Kidney (tissue), 14 donors: ENCODE data around the gene CCDC196. TPM values are rescaled to one million over a fixed set of nuclear protein-coding genes. Genes with fewer than 3 reads are reported as not detected.

Experiments used
- DNase-seq, 5 donors: peaks; one replicate each; pipeline ENCODE4 v3.0.0-alpha.2; 2013 to 2020
- FAIRE-seq: peaks from 2 replicates; lab custom pipeline; 2012; peaks lifted over from hg19 to GRCh38; lab: Jason Lieb, UNC
- H3K27ac ChIP-seq, 2 donors: one replicate each; pipeline ENCODE4 v1.7.0; 2013; ENCODE audit warnings: low read depth in 2 of 2, low read length in 2 of 2, inconsistent platforms in 1 of 2
- H3K27me3 ChIP-seq: one replicate; pipeline ENCODE4 v1.7.1; 2013; ENCODE audit warnings: low read length, inconsistent platforms; ENCODE audit not compliant: control insufficient read depth, insufficient read depth
- H3K36me3 ChIP-seq, 3 donors: one replicate each; pipeline versions ENCODE4 v1.7.0 to v1.7.1; 2013; ENCODE audit warnings: low read length in 3 of 3, control low read depth in 1 of 3, inconsistent platforms in 1 of 3; ENCODE audit not compliant: insufficient read depth in 3 of 3, control insufficient read depth in 2 of 3
- H3K4me1 ChIP-seq, 3 donors: one replicate each; pipeline versions ENCODE4 v1.7.0 to v1.7.1; 2013; ENCODE audit warnings: low read length in 3 of 3, inconsistent platforms in 1 of 3, low read depth in 1 of 3; ENCODE audit not compliant: control insufficient read depth in 2 of 3, insufficient read depth in 2 of 3
- H3K4me3 ChIP-seq, 3 donors: one replicate each; pipeline versions ENCODE4 v1.7.0 to v1.8.1; 2013; ENCODE audit warnings: low read length in 3 of 3, control low read depth in 1 of 3, inconsistent platforms in 1 of 3
- H3K9ac ChIP-seq, 3 donors: one replicate each; pipeline versions ENCODE4 v1.7.0 to v1.7.1; 2013; ENCODE audit warnings: low read length in 3 of 3, control low read depth in 1 of 3, inconsistent platforms in 1 of 3
- H3K9me3 ChIP-seq, 3 donors: one replicate each; pipeline versions ENCODE4 v1.7.0 to v1.7.1; 2013; ENCODE audit warnings: low read length in 3 of 3, control low read depth in 1 of 3, inconsistent platforms in 1 of 3; ENCODE audit not compliant: control insufficient read depth in 2 of 3, insufficient read depth in 1 of 3
- intact Hi-C: fragments of 100-400 bp; cut with DNase I; formaldehyde crosslinking; loops from one replicate; pipeline ENCODE4 v1.11.1; 2022
- polyA plus RNA-seq: library from polyadenylated mRNA; stranded (reverse); fragments of 350-450 nt; fragmentation: Illumina TruSeq; extraction: RNeasy Lipid Tissue Mini Kit (QIAGEN cat#74804); gene quantifications from one replicate; pipeline ENCODE4 v1.2.3, GENCODE V29; 2014; ENCODE audit warnings: low read depth, low replicate concordance; ENCODE audit not compliant: insufficient read depth
- total RNA-seq: library from RNA; stranded (reverse); fragmentation: NEBNext Ultra II Directional; extraction: Animal tissue kit (Norgen Biotek cat#: 25700); gene quantifications from one replicate; pipeline ENCODE4 v1.2.1, GENCODE V29; 2021
- TF ChIP-seq, protein P1 (sequence below): IDR thresholded peaks from 3 replicates; pipeline ENCODE4 v1.5.1; 2012; ENCODE audit warnings: mild to moderate bottlenecking, moderate library complexity, borderline replicate concordance; ENCODE audit not compliant: insufficient read depth; ENCODE audit errors: extremely low read depth
- donor health status: control.
- donor health status: control.
- donor health status: control.
- donor health status: control.
- donor health status: control.
- donor health status: DM: yes; HTN: yes; CAD: no.
- donor health status: Normal renal cell carcinoma (clear cell type).

Gene CCDC196
- total and polyA plus RNA-seq, 2 donors from 2014 or later: not detected

DNA sequence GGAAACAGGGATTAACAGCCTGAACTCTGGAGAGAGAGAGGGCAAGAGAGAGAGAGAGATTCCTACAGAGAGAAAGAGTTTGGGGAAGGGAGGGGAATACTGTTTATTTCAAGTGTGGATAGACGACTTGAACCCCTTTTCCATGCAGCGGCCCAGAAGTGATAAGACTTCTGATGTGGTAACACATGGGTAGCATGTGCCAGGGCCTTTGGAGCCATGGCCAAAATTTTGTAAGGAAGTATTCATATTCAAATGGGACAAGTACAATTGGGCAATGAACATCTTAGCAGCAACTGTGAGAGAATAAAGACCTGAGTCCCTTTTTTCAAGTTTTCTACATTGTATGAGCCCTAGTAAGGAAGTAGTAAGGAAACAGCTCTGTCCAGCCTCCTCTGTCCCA, 42.4 kb upstream of the CCDC196 start:
- Histone ChIP-seq H3K4me3 (no peak overlapping the region), H3K36me3 (no peaks in the 10 kb centered on the region), H3K4me1 (peaks cover 0 to 8% (median 2%) of the 10 kb centered on the region in 3 donors), H3K9me3 (no peaks in the 10 kb centered on the region), H3K27ac (no peak overlapping the region), H3K9ac (no peak overlapping the region), H3K27me3 (no peaks in the 10 kb centered on the region)
- TF ChIP-seq, protein P1, sequence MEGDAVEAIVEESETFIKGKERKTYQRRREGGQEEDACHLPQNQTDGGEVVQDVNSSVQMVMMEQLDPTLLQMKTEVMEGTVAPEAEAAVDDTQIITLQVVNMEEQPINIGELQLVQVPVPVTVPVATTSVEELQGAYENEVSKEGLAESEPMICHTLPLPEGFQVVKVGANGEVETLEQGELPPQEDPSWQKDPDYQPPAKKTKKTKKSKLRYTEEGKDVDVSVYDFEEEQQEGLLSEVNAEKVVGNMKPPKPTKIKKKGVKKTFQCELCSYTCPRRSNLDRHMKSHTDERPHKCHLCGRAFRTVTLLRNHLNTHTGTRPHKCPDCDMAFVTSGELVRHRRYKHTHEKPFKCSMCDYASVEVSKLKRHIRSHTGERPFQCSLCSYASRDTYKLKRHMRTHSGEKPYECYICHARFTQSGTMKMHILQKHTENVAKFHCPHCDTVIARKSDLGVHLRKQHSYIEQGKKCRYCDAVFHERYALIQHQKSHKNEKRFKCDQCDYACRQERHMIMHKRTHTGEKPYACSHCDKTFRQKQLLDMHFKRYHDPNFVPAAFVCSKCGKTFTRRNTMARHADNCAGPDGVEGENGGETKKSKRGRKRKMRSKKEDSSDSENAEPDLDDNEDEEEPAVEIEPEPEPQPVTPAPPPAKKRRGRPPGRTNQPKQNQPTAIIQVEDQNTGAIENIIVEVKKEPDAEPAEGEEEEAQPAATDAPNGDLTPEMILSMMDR: no peak
- intact Hi-C loops: no loop called here
- DNase-seq: no peak
- FAIRE-seq: no peak

DNA sequence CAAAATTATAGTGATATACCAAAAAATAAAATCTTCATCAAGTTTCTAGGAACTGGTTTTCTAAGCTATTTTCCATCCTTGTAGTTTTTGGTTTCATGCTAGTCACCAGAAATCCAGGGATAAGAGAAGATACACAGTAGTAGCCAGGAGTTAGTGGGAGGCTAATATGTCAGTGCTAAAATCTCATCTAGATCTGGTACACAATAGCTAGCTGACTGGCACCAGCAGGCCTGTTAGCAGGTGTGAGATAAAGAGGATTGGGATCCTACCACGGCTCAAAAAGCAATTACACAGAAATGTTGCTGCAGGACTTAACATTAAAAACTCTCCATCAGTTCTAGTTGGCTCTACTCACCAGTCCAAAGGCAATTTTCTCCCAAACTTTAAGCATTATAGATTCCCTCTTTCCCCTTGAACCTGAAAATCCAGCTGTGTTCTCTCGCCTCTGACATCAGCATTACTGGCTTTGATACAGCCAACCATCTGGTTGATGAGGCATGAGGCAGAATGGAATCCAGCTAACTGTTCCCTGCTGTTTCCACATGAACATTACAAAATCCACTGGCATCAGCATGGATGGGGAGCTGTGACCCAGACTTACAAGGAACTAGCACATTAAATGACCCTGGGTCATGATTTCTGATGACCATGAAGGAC, 41.8 kb upstream of the CCDC196 start:
- no peak overlapping the region for H3K9ac ChIP-seq
- no peak overlapping the region for H3K27ac ChIP-seq
- intact Hi-C loops: no loop called here
- H3K4me3 ChIP-seq: no peak overlapping the region
- no peaks in the 10 kb centered on the region for H3K9me3 ChIP-seq
- H3K36me3 ChIP-seq: no peaks in the 10 kb centered on the region
- FAIRE-seq (no peak), DNase-seq (no peak)
- TF ChIP-seq, protein P1: no peak
- H3K27me3 ChIP-seq: no peaks in the 10 kb centered on the region
- peaks cover 0 to 8% (median 2%) of the 10 kb centered on the region in 3 donors for H3K4me1 ChIP-seq

DNA sequence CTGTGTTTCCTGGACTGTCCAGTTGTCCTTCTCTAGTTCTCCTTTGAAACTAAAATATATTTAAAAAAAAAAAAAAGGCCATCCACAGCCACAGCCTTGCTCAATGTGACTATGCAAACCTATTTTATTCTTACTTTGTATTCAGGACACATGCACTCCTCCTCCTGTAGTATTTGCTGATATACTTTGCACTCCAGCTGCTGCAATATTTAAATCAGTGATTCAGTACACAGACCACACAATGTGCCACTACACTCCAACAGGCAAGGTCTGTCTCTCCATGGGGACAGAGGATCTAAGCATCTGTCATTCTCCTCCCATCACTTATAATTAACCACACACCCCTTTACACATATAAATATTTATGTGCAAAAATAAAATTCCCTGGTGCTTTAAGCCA, 40.2 kb upstream of the CCDC196 start:
- H3K4me3 ChIP-seq: no peak overlapping the region
- no peaks in the 10 kb centered on the region for H3K9me3 ChIP-seq
- no peak overlapping the region for H3K9ac ChIP-seq
- DNase-seq: no peak
- peaks cover 0 to 3% (median 2%) of the 10 kb centered on the region in 3 donors for H3K4me1 ChIP-seq
- FAIRE-seq: no peak
- intact Hi-C loops: no loop called here
- no peak overlapping the region for H3K27ac ChIP-seq
- no peaks in the 10 kb centered on the region for H3K36me3 ChIP-seq
- no peaks in the 10 kb centered on the region for H3K27me3 ChIP-seq
- TF ChIP-seq, protein P1: no peak
